ENCODE data around the gene C7. TPM values are rescaled to one million over a fixed set of nuclear protein-coding genes. Genes with fewer than 3 reads are reported as not detected.

The C7 gene
- total RNA-seq (2022; extraction: Qiagen RNA extraction) = not detected in 5 replicates

DNA sequence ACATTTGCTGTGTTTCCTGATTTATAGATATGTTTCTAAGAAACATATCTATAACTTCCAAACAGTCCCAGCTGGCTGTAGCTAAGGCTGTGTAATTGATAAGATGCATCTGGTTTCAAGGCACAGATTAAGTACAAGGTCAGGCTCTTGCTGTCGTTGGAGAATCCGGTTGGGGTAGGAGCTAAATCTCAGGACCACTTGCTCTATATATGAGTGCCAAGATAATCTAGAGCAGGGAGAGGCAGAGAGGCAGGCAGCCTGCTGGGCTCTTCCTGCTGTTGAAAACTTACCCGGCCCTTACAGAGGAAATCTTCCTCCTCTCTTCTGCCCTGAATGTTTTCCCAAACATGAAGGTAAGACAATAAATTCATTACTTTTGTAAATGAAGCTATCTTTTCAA, at the start of gene C7:
Gene C7 (plus strand): TSS at position 234 of the 400 bp plus-strand sequence. CDS start 114 bp downstream, at position 348.

Other genes with a start within 250 kb of the C7 start
- 3.8 to 7.5 TPM (median 5.5 TPM) in 5 replicates for gene PTGER4, start 229.6 kb upstream of the C7 start, total RNA-seq (2022; extraction: Qiagen RNA extraction)
- gene TTC33, start 153.5 kb upstream of the C7 start, total RNA-seq (2022; extraction: Qiagen RNA extraction) = 7.6 to 15.1 TPM (median 10.7 TPM) in 5 replicates
- 26.3 to 70.4 TPM (median 38.7 TPM) in 5 replicates for gene PRKAA1, start 111.1 kb upstream of the C7 start, total RNA-seq (2022; extraction: Qiagen RNA extraction)
- gene RPL37, start 74.3 kb upstream of the C7 start, total RNA-seq (2022; extraction: Qiagen RNA extraction) = 2,296 to 2,927 TPM (median 2,718 TPM) in 5 replicates
- gene CARD6, start 68.1 kb upstream of the C7 start, total RNA-seq (2022; extraction: Qiagen RNA extraction) = 2.4 to 3.5 TPM (median 2.7 TPM) in 5 replicates
- gene MROH2B, start 161.8 kb downstream of the C7 start, total RNA-seq (2022; extraction: Qiagen RNA extraction) = not detected in 5 replicates